B cell (primary cell): Measurements from ENCODE around the gene ALDH4A1.

Source experiments
- EZH2 ChIP-seq: IDR thresholded peaks from 2 replicates; pipeline ENCODE4 v1.6.1; 2012; ENCODE audit warnings: borderline replicate concordance, low read depth, mild to moderate bottlenecking, moderate library complexity, low read length; ENCODE audit not compliant: insufficient read depth, poor library complexity, severe bottlenecking
- TF ChIP-seq, protein P1 (sequence below): fragments of 200-600 bp; IDR thresholded peaks from one replicate; pipeline ENCODE4 v1.8.0; 2022; ENCODE audit warnings: antibody characterized with exemption, mild to moderate bottlenecking

DNA sequence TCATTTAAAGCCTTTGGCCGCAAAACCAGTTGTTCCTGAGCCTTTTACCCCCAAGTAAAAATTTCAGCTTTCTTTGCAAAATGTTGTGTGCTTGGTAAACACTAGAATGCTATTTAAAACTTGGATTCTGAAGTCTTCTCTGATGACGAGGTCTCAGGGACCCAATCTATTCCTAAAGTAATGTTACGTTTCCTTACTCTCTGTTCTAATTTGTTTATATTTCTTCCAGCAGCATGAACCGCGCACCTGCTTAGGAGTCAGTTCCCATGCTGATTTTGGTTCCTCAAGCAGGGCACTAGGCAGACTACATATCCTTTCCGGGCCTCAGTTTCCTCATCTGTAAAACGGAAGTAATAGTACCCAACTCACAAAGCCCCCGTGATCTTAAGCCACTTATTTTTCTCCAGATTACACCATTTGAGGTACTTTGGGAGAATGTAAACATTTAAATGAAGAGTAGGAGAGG is 969 bp upstream of the ALDH4A1 start:
- TF ChIP-seq, protein P1, sequence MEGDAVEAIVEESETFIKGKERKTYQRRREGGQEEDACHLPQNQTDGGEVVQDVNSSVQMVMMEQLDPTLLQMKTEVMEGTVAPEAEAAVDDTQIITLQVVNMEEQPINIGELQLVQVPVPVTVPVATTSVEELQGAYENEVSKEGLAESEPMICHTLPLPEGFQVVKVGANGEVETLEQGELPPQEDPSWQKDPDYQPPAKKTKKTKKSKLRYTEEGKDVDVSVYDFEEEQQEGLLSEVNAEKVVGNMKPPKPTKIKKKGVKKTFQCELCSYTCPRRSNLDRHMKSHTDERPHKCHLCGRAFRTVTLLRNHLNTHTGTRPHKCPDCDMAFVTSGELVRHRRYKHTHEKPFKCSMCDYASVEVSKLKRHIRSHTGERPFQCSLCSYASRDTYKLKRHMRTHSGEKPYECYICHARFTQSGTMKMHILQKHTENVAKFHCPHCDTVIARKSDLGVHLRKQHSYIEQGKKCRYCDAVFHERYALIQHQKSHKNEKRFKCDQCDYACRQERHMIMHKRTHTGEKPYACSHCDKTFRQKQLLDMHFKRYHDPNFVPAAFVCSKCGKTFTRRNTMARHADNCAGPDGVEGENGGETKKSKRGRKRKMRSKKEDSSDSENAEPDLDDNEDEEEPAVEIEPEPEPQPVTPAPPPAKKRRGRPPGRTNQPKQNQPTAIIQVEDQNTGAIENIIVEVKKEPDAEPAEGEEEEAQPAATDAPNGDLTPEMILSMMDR, result no peak
- TF ChIP-seq EZH2, result no peak
